Measurements from ENCODE around the gene TRIO.

TRIO gene

GRCh38 chr5:14179446-14179845 lies 36.3 kb downstream of the TRIO start:
- no peak overlapping the region; the same call in 1 of the 2 replicates for H3K4me3 ChIP-seq (ENCODE audit: low read length)
- peak; percentile 67 for DNase-seq (ENCODE audit: low read depth)
- TF ChIP-seq, protein P1, sequence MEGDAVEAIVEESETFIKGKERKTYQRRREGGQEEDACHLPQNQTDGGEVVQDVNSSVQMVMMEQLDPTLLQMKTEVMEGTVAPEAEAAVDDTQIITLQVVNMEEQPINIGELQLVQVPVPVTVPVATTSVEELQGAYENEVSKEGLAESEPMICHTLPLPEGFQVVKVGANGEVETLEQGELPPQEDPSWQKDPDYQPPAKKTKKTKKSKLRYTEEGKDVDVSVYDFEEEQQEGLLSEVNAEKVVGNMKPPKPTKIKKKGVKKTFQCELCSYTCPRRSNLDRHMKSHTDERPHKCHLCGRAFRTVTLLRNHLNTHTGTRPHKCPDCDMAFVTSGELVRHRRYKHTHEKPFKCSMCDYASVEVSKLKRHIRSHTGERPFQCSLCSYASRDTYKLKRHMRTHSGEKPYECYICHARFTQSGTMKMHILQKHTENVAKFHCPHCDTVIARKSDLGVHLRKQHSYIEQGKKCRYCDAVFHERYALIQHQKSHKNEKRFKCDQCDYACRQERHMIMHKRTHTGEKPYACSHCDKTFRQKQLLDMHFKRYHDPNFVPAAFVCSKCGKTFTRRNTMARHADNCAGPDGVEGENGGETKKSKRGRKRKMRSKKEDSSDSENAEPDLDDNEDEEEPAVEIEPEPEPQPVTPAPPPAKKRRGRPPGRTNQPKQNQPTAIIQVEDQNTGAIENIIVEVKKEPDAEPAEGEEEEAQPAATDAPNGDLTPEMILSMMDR (conservative IDR thresholded peaks at IDR 0.05; ENCODE audit: low read length): no peak

GRCh38 chr5:14180437-14180836 lies 37.3 kb downstream of the TRIO start:
- no peak for DNase-seq (ENCODE audit: low read depth)
- no peak overlapping the region for H3K4me3 ChIP-seq (ENCODE audit: low read length)
- TF ChIP-seq, protein P1 (conservative IDR thresholded peaks at IDR 0.05; ENCODE audit: low read length): no peak

DNA sequence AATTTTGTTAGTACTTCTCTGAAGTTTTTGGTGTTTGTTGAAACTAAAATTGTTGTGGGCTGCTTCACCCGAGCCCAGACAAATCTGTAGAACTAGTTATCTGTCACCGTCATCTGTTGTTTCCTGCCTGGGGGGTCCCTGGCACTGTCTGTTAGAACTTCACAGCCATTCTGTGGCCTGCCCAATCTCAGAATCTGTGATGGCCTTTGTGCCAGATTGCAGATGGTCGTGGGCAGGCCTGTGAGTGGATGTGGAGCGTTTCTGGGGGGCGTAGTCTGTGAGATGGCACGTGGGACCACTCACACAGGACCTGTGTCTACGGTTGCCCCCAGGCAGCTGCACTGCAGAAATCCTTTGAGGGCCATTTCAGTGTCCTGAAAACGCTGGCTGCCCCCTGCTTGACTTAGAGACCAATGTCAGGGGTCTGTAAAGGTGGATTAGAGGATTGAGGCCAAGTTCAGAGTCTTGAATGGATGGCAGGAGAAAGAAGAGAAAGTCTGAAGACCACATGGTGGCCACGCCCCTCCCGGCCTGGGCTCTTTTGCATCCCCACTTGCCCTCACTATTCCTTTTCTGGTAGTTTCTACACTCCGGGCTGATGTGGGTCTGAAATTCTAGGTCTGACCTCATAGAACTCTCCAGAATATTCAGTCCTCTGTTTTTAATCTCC lies 38.3 kb downstream of the TRIO start:
- no peak for DNase-seq (ENCODE audit: low read depth)
- H3K4me3 ChIP-seq (ENCODE audit: low read length): no peak overlapping the region
- TF ChIP-seq, protein P1 (conservative IDR thresholded peaks at IDR 0.05; ENCODE audit: low read length): no peak

DNA sequence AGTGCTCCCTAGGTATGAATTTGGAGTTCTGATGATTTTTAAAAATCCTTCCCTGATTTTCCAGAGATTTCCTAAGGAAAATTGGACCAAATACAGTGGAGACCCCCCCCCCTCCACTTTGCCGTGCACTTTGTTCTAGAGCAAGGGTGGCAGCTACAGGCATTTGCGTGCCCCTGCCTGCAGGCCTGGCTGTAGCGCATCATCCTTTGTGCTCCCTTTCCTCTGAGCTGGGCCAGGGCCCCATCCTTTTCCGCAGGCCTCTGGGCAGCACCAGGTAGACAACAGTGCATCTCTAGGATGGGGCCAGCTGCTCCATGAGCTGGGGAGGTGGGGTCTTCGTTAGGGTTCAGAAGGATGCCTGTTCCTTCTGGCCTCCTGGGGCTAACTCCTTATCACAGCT lies 39.6 kb downstream of the TRIO start:
- DNase-seq (ENCODE audit: low read depth): no peak
- TF ChIP-seq, protein P1 (conservative IDR thresholded peaks at IDR 0.05; ENCODE audit: low read length): no peak
- H3K4me3 ChIP-seq (ENCODE audit: low read length): no peak overlapping the region

- TF ChIP-seq, protein P1 (conservative IDR thresholded peaks at IDR 0.05; ENCODE audit: low read length): no peak
- peak overlapping the region; percentile 50 for H3K4me3 ChIP-seq (ENCODE audit: low read length)
- peak; percentile 59 for DNase-seq (ENCODE audit: low read depth)
Observed at GRCh38 chr5:14183187-14183939, 40.2 kb downstream of the TRIO start.

- TF ChIP-seq, protein P1 (conservative IDR thresholded peaks at IDR 0.05; ENCODE audit: low read length): no peak
- DNase-seq (ENCODE audit: low read depth): no peak
- H3K4me3 ChIP-seq (ENCODE audit: low read length): peak overlapping the region; percentile 50
Observed at GRCh38 chr5:14184082-14184481, 40.9 kb downstream of the TRIO start.

DNA sequence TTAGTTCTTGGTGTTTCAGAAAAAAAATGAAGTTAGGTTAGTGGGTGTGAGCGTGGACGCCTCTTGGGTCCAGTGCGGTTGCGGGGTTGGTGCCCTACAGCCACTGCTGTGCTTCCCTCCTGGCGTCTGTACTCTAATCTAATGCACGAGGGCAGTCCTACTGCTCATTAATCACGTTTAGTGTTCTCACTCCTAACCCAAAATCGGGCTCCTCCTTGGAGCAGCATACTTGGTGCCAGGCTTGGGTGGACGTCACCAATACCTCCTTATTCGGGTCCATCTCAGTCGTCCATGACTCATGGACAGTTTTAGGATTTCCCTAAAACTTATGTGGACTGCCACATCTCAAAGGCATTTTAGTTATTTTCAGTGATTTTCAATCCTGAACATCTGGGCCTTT lies 41.6 kb downstream of the TRIO start:
- peak overlapping the region; percentile 50 for H3K4me3 ChIP-seq (ENCODE audit: low read length)

More for the DNA sequence above, 41.6 kb downstream of the TRIO start:
- DNase-seq (ENCODE audit: low read depth): peak; percentile 82
- TF ChIP-seq, protein P1 (conservative IDR thresholded peaks at IDR 0.05; ENCODE audit: low read length): no peak
